H1 (cell line): Measurements from ENCODE around the gene GPR179. TPM values are rescaled to one million over a fixed set of nuclear protein-coding genes. Genes with fewer than 3 reads are reported as not detected.

ENCODE experiments used
- CTCF ChIA-PET: fragments of 300-600 bp; sonication (Branson Sonifier 250); formaldehyde crosslinking; loops from one replicate; lab custom pipeline; 2021; ENCODE audit not compliant: partially characterized antibody; lab: Charles Lee
- POLR2A ChIA-PET: fragments of 300-600 bp; sonication (Branson Sonifier 250); formaldehyde crosslinking; loops from one replicate; lab custom pipeline; 2021; ENCODE audit warnings: inconsistent platforms; ENCODE audit not compliant: partially characterized antibody; lab: Charles Lee
- DNase-seq, 2 experiments: peaks; one replicate each; pipeline versions ENCODE4 v3.0.0 to v3.0.0-alpha.2; 2010 to 2022; ENCODE audit warnings: low spot score in 2 of 2, low read depth in 1 of 2, mixed read lengths in 1 of 2
- FAIRE-seq: peaks from 2 replicates; lab custom pipeline; 2011; peaks lifted over from hg19 to GRCh38; lab: Jason Lieb, UNC
- H2AFZ ChIP-seq: 2 replicates; pipeline ENCODE4 v1.8.1; 2012; ENCODE audit warnings: low read length, inconsistent platforms
- H2AK5ac ChIP-seq: 2 replicates; pipeline ENCODE4 v1.6.1; 2013; ENCODE audit warnings: low read depth, low read length
- H2BK120ac ChIP-seq: replicated peaks from 2 replicates; pipeline ENCODE3; 2013; ENCODE audit warnings: low read depth, low read length, inconsistent platforms
- H2BK12ac ChIP-seq: 2 replicates; pipeline ENCODE4 v1.6.1; 2013; ENCODE audit warnings: low read depth, low read length
- H2BK15ac ChIP-seq: 2 replicates; pipeline ENCODE4 v1.6.1; 2013; ENCODE audit warnings: low read length
- H2BK20ac ChIP-seq: 2 replicates; pipeline ENCODE4 v1.6.1; 2013; ENCODE audit warnings: low read length
- H2BK5ac ChIP-seq: 2 replicates; pipeline ENCODE4 v1.6.1; 2013; ENCODE audit warnings: low read depth, low read length
- H3K14ac ChIP-seq: 2 replicates; pipeline ENCODE4 v1.6.1; 2013; ENCODE audit warnings: inconsistent platforms; ENCODE audit not compliant: insufficient read length
- H3K18ac ChIP-seq: 2 replicates; pipeline ENCODE4 v1.6.1; 2013; ENCODE audit warnings: low read length; ENCODE audit errors: extremely low read depth
- H3K23ac ChIP-seq: 2 replicates; pipeline ENCODE4 v1.6.1; 2013; ENCODE audit warnings: inconsistent platforms; ENCODE audit not compliant: insufficient read length
- H3K23me2 ChIP-seq: 2 replicates; pipeline ENCODE4 v1.6.1; 2013; ENCODE audit warnings: low read depth, low read length
- H3K27ac ChIP-seq: 2 replicates; pipeline ENCODE4 v1.6.1; 2011; ENCODE audit warnings: low read depth, low read length, inconsistent platforms
- H3K27me3 ChIP-seq, 4 experiments: replicated peaks in 1 of 4; 1 replicate in 1 of 4; 2 replicates in 3 of 4; pipeline versions ENCODE4 v1.6.1 to v1.8.1; 2011 to 2013; ENCODE audit warnings: low read length in 3 of 4, mild to moderate bottlenecking in 3 of 4, inconsistent platforms in 2 of 4, mixed read lengths in 2 of 4, moderate library complexity in 1 of 4; ENCODE audit not compliant: control insufficient read depth in 3 of 4, insufficient read depth in 3 of 4; ENCODE audit errors: extremely low read depth in 1 of 4
- H3K36me3 ChIP-seq, 4 experiments: 2 replicates each; pipeline versions ENCODE4 v1.6.1 to v1.8.1; 2011 to 2013; ENCODE audit warnings: mild to moderate bottlenecking in 4 of 4, low read length in 3 of 4, moderate library complexity in 2 of 4, control low read depth in 1 of 4, inconsistent platforms in 1 of 4; ENCODE audit not compliant: insufficient read depth in 4 of 4, control insufficient read depth in 2 of 4
- H3K4ac ChIP-seq: replicated peaks from 2 replicates; pipeline ENCODE3; 2013; ENCODE audit warnings: low read length, low read depth, mixed read lengths, inconsistent platforms; ENCODE audit not compliant: insufficient read length
- H3K4me1 ChIP-seq, 4 experiments: replicated peaks in 1 of 4; 1 replicate in 1 of 4; 2 replicates in 3 of 4; pipeline versions ENCODE4 v1.6.1 to v1.8.1; 2011 to 2013; ENCODE audit warnings: low read length in 3 of 4, inconsistent platforms in 2 of 4, mixed read lengths in 1 of 4; ENCODE audit not compliant: insufficient read depth in 4 of 4, control insufficient read depth in 3 of 4
- H3K4me2 ChIP-seq, 2 experiments: 2 replicates each; pipeline versions ENCODE4 v1.6.1 to v1.8.1; 2011 to 2013; ENCODE audit warnings: low read depth in 2 of 2, low read length in 2 of 2, control low read depth in 1 of 2, inconsistent platforms in 1 of 2, mild to moderate bottlenecking in 1 of 2; ENCODE audit not compliant: insufficient read depth in 1 of 2
- H3K4me3 ChIP-seq, 4 experiments: fragments of 200-600, 300-600 bp in 1 of 4; sonication (generic), shearing (Covaris generic), sonication (Bioruptor Twin) in 1 of 4; 2 replicates each; pipeline versions ENCODE4 v1.5.1 to v1.8.1; 2011 to 2016; ENCODE audit warnings: low read length in 4 of 4, low read depth in 3 of 4, control low read depth in 2 of 4, inconsistent platforms in 2 of 4, mild to moderate bottlenecking in 2 of 4, mixed read lengths in 1 of 4, moderate library complexity in 1 of 4; ENCODE audit not compliant: insufficient read depth in 2 of 4; ENCODE audit errors: extremely low read depth in 1 of 4
- H3K56ac ChIP-seq: replicated peaks from 2 replicates; pipeline ENCODE3; 2013; ENCODE audit warnings: low read depth, mild to moderate bottlenecking, mixed read lengths, low read length, inconsistent platforms; ENCODE audit not compliant: insufficient read length
- H3K79me1 ChIP-seq: 2 replicates; pipeline ENCODE4 v1.6.1; 2013; ENCODE audit warnings: low read depth, low read length, control low read depth
- H3K79me2 ChIP-seq, 2 experiments: 2 replicates each; pipeline versions ENCODE4 v1.6.1 to v1.8.1; 2012 to 2013; ENCODE audit warnings: low read length in 2 of 2, mild to moderate bottlenecking in 2 of 2, inconsistent platforms in 1 of 2; ENCODE audit not compliant: insufficient read depth in 2 of 2, control insufficient read depth in 1 of 2
- H3K9ac ChIP-seq, 4 experiments: replicated peaks in 1 of 4; 1 replicate in 1 of 4; 2 replicates in 3 of 4; pipeline versions ENCODE4 v1.6.1 to v1.8.1; 2011 to 2013; ENCODE audit warnings: low read depth in 3 of 4, low read length in 3 of 4, control low read depth in 2 of 4, mild to moderate bottlenecking in 2 of 4, moderate library complexity in 2 of 4, inconsistent platforms in 1 of 4; ENCODE audit errors: extremely low read depth in 1 of 4
- H3K9me3 ChIP-seq, 2 experiments: 2 replicates each; pipeline versions ENCODE4 v1.6.1 to v1.8.1; 2012 to 2013; ENCODE audit warnings: mild to moderate bottlenecking in 2 of 2, moderate library complexity in 2 of 2, control low read depth in 1 of 2, inconsistent platforms in 1 of 2, low read depth in 1 of 2, low read length in 1 of 2, mixed read lengths in 1 of 2; ENCODE audit not compliant: insufficient read depth in 2 of 2
- H4K20me1 ChIP-seq, 2 experiments: replicated peaks in 1 of 2; 2 replicates each; pipeline versions ENCODE3 to v1.8.1; 2011 to 2013; ENCODE audit warnings: inconsistent platforms in 2 of 2, low read length in 2 of 2, mild to moderate bottlenecking in 1 of 2; ENCODE audit not compliant: insufficient read depth in 2 of 2, control insufficient read depth in 1 of 2
- H4K5ac ChIP-seq: 2 replicates; pipeline ENCODE4 v1.6.1; 2013; ENCODE audit warnings: low read length, low read depth, mixed read lengths, inconsistent platforms; ENCODE audit not compliant: insufficient read length
- H4K8ac ChIP-seq: 2 replicates; pipeline ENCODE4 v1.8.0; 2013; ENCODE audit warnings: mild to moderate bottlenecking, moderate library complexity, low read length, inconsistent platforms; ENCODE audit not compliant: insufficient read depth; ENCODE audit errors: extremely low read depth
- H4K91ac ChIP-seq: replicated peaks from 2 replicates; pipeline ENCODE3; 2013; ENCODE audit warnings: low read length, mixed read lengths, inconsistent platforms; ENCODE audit not compliant: insufficient read length
- ATF2 ChIP-seq: IDR thresholded peaks from 2 replicates; pipeline ENCODE4 v1.6.1; 2012; ENCODE audit warnings: low read length, inconsistent platforms
- CBX8 ChIP-seq: fragments of 300-800, 300-1000 bp; sonication (generic); IDR thresholded peaks from 2 replicates; pipeline ENCODE4 v1.7.1; 2016; ENCODE audit warnings: low read depth, low read length, borderline replicate concordance
- CEBPB ChIP-seq: IDR thresholded peaks from 2 replicates; pipeline ENCODE4 v1.6.1; 2012; ENCODE audit warnings: low read depth, low read length
- GTF2F1 ChIP-seq: IDR thresholded peaks from 2 replicates; pipeline ENCODE4 v1.6.1; 2012; ENCODE audit warnings: low read depth, low read length, improper control_type of control experiment, borderline replicate concordance
- KDM4A ChIP-seq: IDR thresholded peaks from one replicate; pipeline ENCODE4 v1.7.1; 2012; ENCODE audit warnings: low read depth, mild to moderate bottlenecking, moderate library complexity, low read length, inconsistent platforms; ENCODE audit not compliant: severe bottlenecking
- POLR2AphosphoS5 ChIP-seq: IDR thresholded peaks from 2 replicates; pipeline ENCODE4 v1.6.1; 2011; ENCODE audit warnings: low read depth, low read length
- SAP30 ChIP-seq: fragments of 300-600 bp; sonication (generic); IDR thresholded peaks from 2 replicates; pipeline ENCODE4 v1.7.1; 2012; ENCODE audit warnings: low read length, moderate library complexity, mild to moderate bottlenecking, inconsistent platforms; ENCODE audit not compliant: insufficient read depth, insufficient replicate concordance
- SRF ChIP-seq: IDR thresholded peaks from 2 replicates; pipeline ENCODE4 v1.6.1; 2011; ENCODE audit warnings: mild to moderate bottlenecking, low read depth, low read length, moderate library complexity
- WGBS, 2 experiments: shearing (Covaris generic) in 1 of 2; methylation state at CpG; one replicate each; pipeline versions ENCODE4 v1.1.6 to v1.1.7; 2013 to 2015; ENCODE audit warnings: low lambda C conversion rate in 2 of 2, mixed read lengths in 2 of 2, inconsistent platforms in 1 of 2, low coverage in 1 of 2, missing lambda C conversion rate in 1 of 2; ENCODE audit not compliant: insufficient replicate concordance in 2 of 2, insufficient coverage in 1 of 2, insufficient read length in 1 of 2; ENCODE audit errors: extremely low coverage in 1 of 2, missing lambda C conversion rate in 1 of 2; 5-methylcytosine and 5-hydroxymethylcytosine counted together
- polyA plus RNA-seq, 7 experiments: library from polyadenylated mRNA; depleted of rRNA in 3 of 7; stranded (reverse) in 5 of 7; unstranded in 2 of 7; fragments of >200 nt in 5 of 7; fragments of 200-250 nt in 2 of 7; gene quantifications; 1 replicate in 5 of 7; 2 replicates in 1 of 7; 4 replicates in 1 of 7; pipeline versions ENCODE4 v1.2.1 to v1.2.3, GENCODE V29; 2011 to 2013; ENCODE audit warnings: missing spikeins in 2 of 7, mixed read lengths in 2 of 7
- total RNA-seq: library from RNA; stranded (reverse); fragmentation: NEBNext Ultra II Directional; extraction: Animal tissue kit (Norgen Biotek cat#: 25700); gene quantifications from 2 replicates; pipeline ENCODE4 v1.2.1, GENCODE V29; 2021

The GPR179 gene
- total and polyA plus RNA-seq, 2 of the 8 experiments (the other 6 are each of a cell fraction or from before 2014, with no cell fraction given): 0.02 to 0.07 TPM

GRCh38 chr17:38361694-38362465 is 18.1 kb upstream of the GPR179 start:
- Histone ChIP-seq H4K91ac (no peak overlapping the region), H3K4me1 (peaks cover 0 to 4% (median 2%) of the 10 kb centered on the region in 4 experiments; a peak in 2 of 7 replicates), H3K4ac (no peak overlapping the region), H2BK120ac (no peak overlapping the region), H2AK5ac (no peak overlapping the region), H3K4me3 (no peak overlapping the region), H4K20me1 (no peaks in the 10 kb centered on the region), H3K23me2 (no peaks in the 10 kb centered on the region), H2BK12ac (no peak overlapping the region), H4K5ac (no peak overlapping the region), H3K56ac (no peak overlapping the region), H3K9ac (no peak overlapping the region; a peak in 1 of 7 replicates), H3K27ac (no peak overlapping the region), H2BK15ac (no peak overlapping the region), H3K36me3 (peaks cover 0 to 15% (median 0%) of the 10 kb centered on the region in 4 experiments; a peak in 2 of 8 replicates), H2AFZ (no peak overlapping the region), H3K18ac (no peak overlapping the region), H3K14ac (no peak overlapping the region), H3K27me3 (no peaks in the 10 kb centered on the region), H2BK20ac (no peak overlapping the region), H3K79me1 (no peaks in the 10 kb centered on the region; the same call in 1 of the 2 replicates), H3K4me2 (no peak overlapping the region), H4K8ac (no peak overlapping the region), H3K23ac (no peak overlapping the region), H3K9me3 (no peaks in the 10 kb centered on the region), H3K79me2 (peaks cover 0 to 42% of the 10 kb centered on the region in 2 experiments; a peak in 2 of 4 replicates), H2BK5ac (no peak overlapping the region)
- FAIRE-seq (no peak), DNase-seq (no peak)
- TF ChIP-seq CEBPB (no peak), CBX8 (no peak), GTF2F1 (no peak), POLR2AphosphoS5 (no peak), ATF2 (no peak), KDM4A (no peak), SAP30 (no peak), SRF (no peak)
- 77% methylated on average over 5 of the region's 5 CpGs; no CpG with 5 or more reads in 1 of the 2 experiments for WGBS, 2 experiments
- ChIA-PET CTCF (interaction anchor here (1.1 to 25.7 kb wide), 9 partner anchors 9 to 57 kb away, joined by 3 to 400 read pairs (median 6); partner anchors contain the start of gene ARHGAP23), POLR2A (interaction anchor here (1.1 to 1.6 kb wide), 3 partner anchors 11 to 13 kb away, joined by 3 to 4 read pairs (median 3); no protein-coding TSS in a partner anchor)
